ENCODE results near the gene SRCAP. TPM values are rescaled to one million over a fixed set of nuclear protein-coding genes. Genes with fewer than 3 reads are reported as not detected.
A peak's percentile ranks its signal among the peaks of the same experiment; 100 is the strongest.

The SRCAP gene
- total RNA-seq, 1 donor from 2014 or later: 10.0 TPM

DNA sequence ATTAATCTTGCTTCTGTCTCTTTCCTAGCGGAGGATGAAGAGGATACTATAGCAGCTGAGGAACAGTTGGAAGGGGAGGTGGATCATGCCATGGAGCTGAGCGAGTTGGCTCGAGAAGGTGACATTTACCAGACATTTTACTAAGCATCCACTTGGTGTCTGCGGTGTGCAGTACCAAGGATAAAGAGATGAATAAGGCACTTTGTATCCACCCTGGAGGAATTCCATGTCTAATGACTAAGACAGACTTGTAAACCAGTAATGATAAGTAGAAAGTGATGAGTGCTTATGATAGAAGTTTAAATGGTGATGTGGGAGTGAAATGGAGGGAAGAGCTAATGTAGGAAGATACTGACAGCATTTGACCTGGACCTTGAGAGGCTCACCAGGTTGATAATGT lies 12.0 kb downstream of the SRCAP start:
- no peak overlapping the region for H3K4me3 ChIP-seq (ENCODE audit: low read depth, low read length)
- TF ChIP-seq, protein P1, sequence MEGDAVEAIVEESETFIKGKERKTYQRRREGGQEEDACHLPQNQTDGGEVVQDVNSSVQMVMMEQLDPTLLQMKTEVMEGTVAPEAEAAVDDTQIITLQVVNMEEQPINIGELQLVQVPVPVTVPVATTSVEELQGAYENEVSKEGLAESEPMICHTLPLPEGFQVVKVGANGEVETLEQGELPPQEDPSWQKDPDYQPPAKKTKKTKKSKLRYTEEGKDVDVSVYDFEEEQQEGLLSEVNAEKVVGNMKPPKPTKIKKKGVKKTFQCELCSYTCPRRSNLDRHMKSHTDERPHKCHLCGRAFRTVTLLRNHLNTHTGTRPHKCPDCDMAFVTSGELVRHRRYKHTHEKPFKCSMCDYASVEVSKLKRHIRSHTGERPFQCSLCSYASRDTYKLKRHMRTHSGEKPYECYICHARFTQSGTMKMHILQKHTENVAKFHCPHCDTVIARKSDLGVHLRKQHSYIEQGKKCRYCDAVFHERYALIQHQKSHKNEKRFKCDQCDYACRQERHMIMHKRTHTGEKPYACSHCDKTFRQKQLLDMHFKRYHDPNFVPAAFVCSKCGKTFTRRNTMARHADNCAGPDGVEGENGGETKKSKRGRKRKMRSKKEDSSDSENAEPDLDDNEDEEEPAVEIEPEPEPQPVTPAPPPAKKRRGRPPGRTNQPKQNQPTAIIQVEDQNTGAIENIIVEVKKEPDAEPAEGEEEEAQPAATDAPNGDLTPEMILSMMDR (IDR thresholded peaks at IDR 0.05; ENCODE audit: insufficient read depth, low read length, severe bottlenecking): no peak
- H3K36me3 ChIP-seq (ENCODE audit: control insufficient read depth, insufficient read depth, low read length): peaks cover 58% of the 10 kb centered on the region
- H3K27me3 ChIP-seq (ENCODE audit: control insufficient read depth, insufficient read depth, low read length): no peaks in the 10 kb centered on the region
- no peak for DNase-seq (ENCODE audit: low read depth)
- FAIRE-seq: no peak

DNA sequence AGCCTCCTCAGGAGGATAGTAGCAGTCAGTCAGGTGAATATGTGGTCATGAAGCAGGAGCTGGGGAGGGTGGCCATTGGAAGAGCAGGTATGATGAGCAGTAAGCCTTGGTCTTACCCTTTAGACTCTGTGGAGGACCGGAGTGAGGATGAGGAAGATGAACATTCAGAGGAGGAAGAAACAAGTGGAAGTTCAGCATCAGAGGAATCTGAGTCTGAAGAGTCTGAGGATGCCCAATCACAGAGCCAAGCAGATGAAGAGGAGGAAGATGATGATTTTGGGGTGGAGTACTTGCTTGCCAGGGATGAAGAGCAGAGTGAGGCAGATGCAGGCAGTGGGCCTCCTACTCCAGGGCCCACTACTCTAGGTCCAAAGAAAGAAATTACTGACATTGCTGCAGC lies 12.7 kb downstream of the SRCAP start:
- TF ChIP-seq, protein P1 (IDR thresholded peaks at IDR 0.05; ENCODE audit: insufficient read depth, low read length, severe bottlenecking): no peak
- Histone ChIP-seq H3K36me3 (ENCODE audit: control insufficient read depth, insufficient read depth, low read length) (peaks cover 57% of the 10 kb centered on the region), H3K4me3 (ENCODE audit: low read depth, low read length) (no peak overlapping the region), H3K27me3 (ENCODE audit: control insufficient read depth, insufficient read depth, low read length) (no peaks in the 10 kb centered on the region)
- FAIRE-seq (peak; percentile 32), DNase-seq (ENCODE audit: low read depth) (no peak)

DNA sequence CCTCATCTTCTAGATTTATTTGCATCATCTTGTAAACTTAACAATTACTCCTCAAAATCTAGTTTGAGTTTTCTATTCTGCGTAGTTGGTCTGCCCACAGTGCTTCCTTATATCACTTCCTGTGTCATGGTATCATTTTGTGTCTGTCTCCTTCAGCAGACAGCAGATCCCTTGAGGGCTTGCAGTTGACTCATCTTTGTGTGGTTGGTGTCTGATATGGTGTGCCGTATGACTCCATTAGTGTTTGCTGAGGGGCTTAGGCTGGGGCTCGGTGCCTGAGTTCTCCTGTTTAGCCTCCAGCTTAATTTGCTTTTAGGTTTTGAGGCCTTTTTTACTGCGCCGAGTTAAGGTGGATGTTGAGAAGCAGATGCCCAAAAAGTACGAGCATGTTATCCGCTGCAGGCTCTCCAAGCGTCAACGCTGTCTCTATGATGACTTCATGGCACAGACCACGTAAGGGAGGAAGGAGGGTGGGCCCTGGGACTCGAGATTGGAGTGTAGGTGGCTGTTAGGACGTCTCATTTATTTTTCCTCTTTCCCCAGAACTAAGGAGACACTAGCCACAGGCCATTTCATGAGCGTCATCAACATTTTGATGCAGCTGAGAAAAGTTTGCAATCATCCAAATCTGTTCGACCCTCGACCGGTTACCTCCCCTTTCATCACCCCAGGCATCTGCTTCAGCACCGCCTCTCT lies 16.9 kb downstream of the SRCAP start:
- peaks cover 40% of the 10 kb centered on the region for H3K36me3 ChIP-seq (ENCODE audit: control insufficient read depth, insufficient read depth, low read length)
- H3K4me3 ChIP-seq (ENCODE audit: low read depth, low read length): no peak overlapping the region
- TF ChIP-seq, protein P1 (IDR thresholded peaks at IDR 0.05; ENCODE audit: insufficient read depth, low read length, severe bottlenecking): no peak
- FAIRE-seq (no peak), DNase-seq (ENCODE audit: low read depth) (peak; percentile 75)
- H3K27me3 ChIP-seq (ENCODE audit: control insufficient read depth, insufficient read depth, low read length): no peaks in the 10 kb centered on the region

DNA sequence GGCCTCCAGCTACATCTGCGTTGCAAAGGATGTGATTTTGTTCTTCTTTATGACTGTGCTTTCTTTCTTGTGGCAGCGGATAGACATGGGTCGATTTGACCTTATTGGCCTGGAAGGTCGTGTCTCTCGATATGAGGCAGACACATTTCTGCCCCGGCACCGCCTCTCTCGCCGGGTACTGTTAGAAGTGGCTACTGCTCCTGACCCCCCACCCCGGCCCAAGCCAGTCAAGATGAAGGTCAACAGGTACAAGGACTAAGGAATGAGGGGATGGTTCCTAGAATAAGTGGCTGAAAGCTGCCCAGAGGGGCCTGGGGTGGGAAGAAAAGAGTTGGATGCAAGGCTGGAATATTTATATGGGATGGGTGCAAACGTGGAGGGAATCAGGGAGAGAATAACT lies 21.1 kb downstream of the SRCAP start:
- no peak for DNase-seq (ENCODE audit: low read depth)
- TF ChIP-seq, protein P1 (IDR thresholded peaks at IDR 0.05; ENCODE audit: insufficient read depth, low read length, severe bottlenecking): no peak
- H3K4me3 ChIP-seq (ENCODE audit: low read depth, low read length): no peak overlapping the region
- H3K36me3 ChIP-seq (ENCODE audit: control insufficient read depth, insufficient read depth, low read length): peaks cover 53% of the 10 kb centered on the region
- H3K27me3 ChIP-seq (ENCODE audit: control insufficient read depth, insufficient read depth, low read length): no peaks in the 10 kb centered on the region
- no peak for FAIRE-seq

DNA sequence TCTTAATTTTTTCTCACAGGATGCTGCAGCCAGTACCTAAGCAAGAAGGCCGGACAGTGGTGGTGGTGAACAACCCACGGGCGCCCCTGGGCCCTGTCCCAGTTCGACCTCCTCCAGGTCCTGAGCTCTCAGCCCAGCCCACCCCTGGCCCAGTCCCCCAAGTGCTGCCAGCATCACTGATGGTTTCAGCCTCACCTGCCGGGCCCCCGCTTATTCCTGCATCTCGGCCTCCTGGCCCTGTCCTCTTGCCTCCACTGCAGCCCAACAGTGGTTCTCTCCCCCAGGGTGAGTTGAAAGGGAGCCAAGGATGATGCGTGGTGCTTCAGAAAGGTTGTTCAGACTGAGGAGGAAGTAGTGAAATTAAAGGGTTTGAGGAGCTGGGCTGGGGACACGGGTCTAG lies 21.7 kb downstream of the SRCAP start:
- no peaks in the 10 kb centered on the region for H3K27me3 ChIP-seq (ENCODE audit: control insufficient read depth, insufficient read depth, low read length)
- FAIRE-seq (no peak), DNase-seq (ENCODE audit: low read depth) (no peak)
- H3K36me3 ChIP-seq (ENCODE audit: control insufficient read depth, insufficient read depth, low read length): peaks cover 52% of the 10 kb centered on the region
- H3K4me3 ChIP-seq (ENCODE audit: low read depth, low read length): no peak overlapping the region
- TF ChIP-seq, protein P1 (IDR thresholded peaks at IDR 0.05; ENCODE audit: insufficient read depth, low read length, severe bottlenecking): no peak

DNA sequence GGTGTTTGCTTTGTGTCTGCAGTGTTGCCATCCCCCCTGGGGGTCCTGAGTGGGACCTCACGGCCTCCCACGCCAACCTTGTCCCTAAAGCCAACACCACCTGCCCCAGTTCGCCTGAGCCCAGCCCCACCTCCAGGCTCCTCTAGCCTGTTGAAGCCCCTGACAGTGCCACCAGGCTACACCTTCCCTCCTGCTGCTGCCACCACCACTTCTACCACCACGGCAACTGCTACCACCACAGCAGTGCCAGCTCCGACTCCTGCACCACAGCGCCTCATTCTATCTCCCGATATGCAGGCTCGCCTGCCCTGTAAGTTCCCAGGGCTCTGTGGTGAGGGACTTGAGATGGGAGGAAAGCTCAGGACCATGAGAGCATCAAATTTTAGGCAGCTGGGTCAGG lies 22.2 kb downstream of the SRCAP start:
- peaks cover 48% of the 10 kb centered on the region for H3K36me3 ChIP-seq (ENCODE audit: control insufficient read depth, insufficient read depth, low read length)
- H3K4me3 ChIP-seq (ENCODE audit: low read depth, low read length): no peak overlapping the region
- TF ChIP-seq, protein P1 (IDR thresholded peaks at IDR 0.05; ENCODE audit: insufficient read depth, low read length, severe bottlenecking): no peak
- no peak for FAIRE-seq
- no peaks in the 10 kb centered on the region for H3K27me3 ChIP-seq (ENCODE audit: control insufficient read depth, insufficient read depth, low read length)
- DNase-seq (ENCODE audit: low read depth): no peak
